D341Med (cell line): ENCODE results near the gene PRICKLE1.
"Not testable (repeated sequence)": the region's sequence is repeated elsewhere in the genome, so short reads cannot be mapped to it uniquely, and the experiment has no call there.

Source experiments
- DNase-seq: peaks from one replicate; pipeline ENCODE4 v3.0.0; 2012; ENCODE audit warnings: low spot score

PRICKLE1 gene

DNA sequence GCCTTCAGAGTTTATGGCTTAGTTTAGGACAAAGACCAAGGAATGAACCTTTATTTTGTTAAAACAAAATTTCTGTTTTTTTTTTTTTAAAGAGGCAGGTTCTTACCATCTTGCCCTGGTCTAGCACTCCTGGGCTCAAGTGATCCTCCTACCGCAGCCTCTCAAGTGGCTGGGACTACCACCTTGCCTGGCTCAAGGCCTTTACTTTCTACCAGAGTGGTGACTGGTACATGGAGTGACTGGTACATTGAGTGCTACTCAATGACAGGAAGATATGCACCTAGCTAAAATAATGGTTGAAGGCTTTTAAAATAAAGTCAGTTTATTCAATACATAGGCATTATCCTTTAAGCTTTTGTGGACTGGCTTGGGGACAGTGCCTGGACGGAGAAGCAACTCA lies 32.6 kb downstream of the PRICKLE1 start:
- no peak for DNase-seq

DNA sequence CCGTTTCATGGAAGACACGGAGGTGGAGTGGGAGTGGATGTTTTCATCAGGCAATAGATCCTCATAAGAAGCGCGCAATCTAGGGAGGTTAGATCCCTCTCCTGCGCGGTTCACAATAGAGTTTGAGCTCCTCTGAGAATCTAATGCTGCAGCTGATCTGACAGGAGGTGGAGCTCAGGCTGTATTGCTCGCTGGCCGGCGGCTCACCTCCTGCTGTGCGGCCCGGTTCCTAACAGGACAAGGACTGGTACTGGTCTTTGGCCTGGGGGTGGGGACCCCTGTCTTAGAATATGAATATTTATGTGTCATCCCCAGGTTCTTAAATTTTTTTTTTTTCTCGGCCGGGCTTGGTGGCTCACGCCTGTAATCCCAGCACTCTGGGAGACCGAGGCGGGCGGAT lies 36.7 kb downstream of the PRICKLE1 start:
- DNase-seq = no peak

- no peak for DNase-seq
Observed at GRCh38 chr12:42550800-42551199, 38.7 kb downstream of the PRICKLE1 start.

- no peak for DNase-seq
Observed at GRCh38 chr12:42546709-42547108, 42.8 kb downstream of the PRICKLE1 start.

DNA sequence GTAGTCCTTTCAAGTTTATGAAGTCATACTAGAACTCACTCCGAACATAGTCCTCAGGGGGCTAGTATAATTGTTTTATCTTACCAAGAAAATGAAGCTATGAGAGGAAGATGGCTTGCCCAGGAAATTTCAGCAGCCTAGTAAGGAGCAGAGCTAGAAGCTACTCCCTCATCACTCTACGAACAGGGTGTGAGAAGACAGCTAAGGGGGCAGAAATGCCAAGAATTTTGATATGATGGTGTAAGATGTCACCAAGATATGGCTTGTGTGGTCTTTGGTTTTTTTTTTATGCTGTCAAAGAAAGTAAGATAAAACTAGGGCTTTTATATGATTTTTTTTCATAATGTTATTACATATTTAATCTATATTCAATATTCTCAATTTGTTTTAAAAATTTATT lies 47.6 kb downstream of the PRICKLE1 start:
- DNase-seq = no peak

DNA sequence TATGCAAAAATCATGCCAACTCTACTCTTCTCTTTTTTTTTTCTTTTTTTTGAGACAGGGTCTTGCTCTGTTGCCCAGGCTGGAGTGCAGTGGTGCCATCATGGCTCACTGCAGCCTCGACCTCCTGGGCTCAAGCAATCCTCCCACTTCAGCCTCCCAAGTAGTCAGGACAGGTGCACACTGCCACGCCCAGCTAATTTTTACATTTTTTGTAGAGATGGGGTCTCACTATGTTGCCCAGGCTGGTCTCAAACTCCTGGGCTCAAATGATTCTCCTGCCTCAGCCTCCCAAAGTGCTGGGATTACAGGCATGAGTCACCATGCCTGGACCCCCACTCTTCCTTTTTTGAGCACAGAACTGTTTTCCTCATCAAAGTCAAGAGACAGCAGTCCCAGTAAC lies 48.2 kb downstream of the PRICKLE1 start:
- not testable (repeated sequence) for DNase-seq

DNA sequence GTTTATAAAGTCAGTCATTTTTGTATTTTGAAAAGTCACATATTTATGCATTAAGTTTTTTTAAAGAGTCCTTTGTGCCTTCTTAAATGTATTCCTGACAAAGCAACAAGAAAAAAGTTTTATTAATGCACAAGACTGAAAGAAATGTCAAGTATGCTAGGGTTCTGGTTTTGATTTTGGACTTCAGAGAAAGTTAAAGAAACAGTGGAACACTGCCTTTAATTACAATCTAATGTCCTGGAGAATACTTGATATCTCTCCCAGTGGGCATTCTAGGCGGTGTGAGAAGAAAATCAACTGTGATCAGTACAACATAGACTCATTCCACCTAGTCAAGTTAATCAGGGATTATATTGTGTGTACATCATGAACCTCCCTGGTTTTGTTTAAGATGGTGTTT lies 49.9 kb downstream of the PRICKLE1 start:
- no peak for DNase-seq

DNA sequence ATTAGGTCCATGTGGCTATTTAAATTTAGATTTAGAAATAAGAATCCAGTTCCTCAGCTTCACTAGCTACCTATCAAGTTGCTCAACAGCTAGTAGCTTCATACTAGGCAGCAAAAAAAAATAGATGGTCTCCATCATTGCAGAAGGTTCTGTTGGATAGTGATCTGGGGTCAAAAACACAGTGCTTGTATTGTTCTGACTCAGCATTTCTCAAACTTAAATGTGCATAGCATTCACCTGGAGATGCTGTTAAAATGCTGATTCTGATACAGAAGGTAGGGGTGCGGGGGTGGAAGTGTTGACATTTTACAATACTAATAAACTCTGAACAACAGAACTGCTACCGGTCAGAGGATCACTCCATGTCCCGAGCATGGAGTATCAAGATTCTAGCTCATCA lies 51.3 kb downstream of the PRICKLE1 start:
- no peak for DNase-seq

DNA sequence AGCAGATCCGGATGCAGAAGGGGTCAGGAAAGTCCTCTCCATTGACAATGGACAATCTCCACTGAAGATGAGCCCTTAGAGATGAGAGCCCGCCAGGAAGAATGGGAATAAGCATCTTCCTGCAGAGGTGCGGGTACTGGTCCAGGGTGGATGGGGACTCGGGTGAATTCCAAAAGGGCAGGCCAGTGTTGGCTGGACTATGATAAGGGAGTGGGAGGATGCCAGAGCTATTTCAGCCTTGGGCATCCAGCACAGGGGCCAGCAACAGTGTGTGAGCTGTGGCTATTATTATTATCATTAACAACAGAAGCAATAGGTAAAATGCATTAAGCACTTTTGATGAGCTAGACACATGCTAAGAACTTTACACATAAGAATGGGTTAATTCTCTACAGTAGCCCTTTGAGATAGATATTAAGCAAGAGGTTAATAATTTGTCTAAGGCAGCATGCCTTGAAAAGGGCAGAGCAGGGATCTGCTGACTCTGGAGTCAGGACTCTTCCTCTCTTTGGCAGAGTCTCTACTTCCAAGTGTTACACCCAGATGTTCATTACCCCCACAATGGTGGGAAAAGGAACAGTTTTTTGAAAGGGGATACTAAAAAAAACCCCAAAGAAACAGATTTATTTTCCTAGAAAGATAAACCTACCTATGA lies 55.2 kb downstream of the PRICKLE1 start:
- no peak for DNase-seq

- no peak for DNase-seq
Observed at GRCh38 chr12:42530284-42530683, 59.3 kb downstream of the PRICKLE1 start.

- no peak for DNase-seq
Observed at GRCh38 chr12:42525444-42525843, 64.1 kb downstream of the PRICKLE1 start.

- no peak for DNase-seq
Observed at GRCh38 chr12:42524716-42525115, 64.8 kb downstream of the PRICKLE1 start.

GRCh38 chr12:42516573-42516972 lies 73.0 kb downstream of the PRICKLE1 start:
- DNase-seq = no peak

GRCh38 chr12:42511656-42512055 lies 77.9 kb downstream of the PRICKLE1 start:
- no peak for DNase-seq

GRCh38 chr12:42510823-42511222 lies 78.7 kb downstream of the PRICKLE1 start:
- no peak for DNase-seq

DNA sequence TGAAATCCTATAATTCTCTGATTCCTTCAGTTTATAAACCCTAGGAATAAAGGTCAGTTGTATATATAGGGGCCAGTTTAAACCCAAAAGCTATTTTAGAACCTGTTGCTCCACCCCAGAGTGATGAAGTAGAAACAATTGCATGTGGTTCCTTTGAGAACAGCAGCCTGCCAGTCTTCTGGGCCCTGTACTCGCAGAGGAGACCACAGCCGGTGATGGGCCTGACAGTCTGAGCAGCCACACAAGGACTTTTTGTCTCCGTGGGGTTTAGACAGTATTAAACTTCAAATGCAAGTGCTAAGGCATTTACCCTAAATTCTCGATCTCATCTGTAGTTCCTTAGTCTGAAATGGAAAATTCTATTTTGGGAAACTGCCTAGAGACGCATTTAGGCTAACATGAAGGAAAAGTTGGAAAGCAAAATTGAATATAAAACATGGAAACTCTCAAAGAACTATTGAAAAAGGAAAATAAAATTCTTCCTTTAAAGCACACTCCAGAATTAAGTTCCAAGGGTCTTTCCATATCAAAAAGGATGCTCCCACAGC lies 80.6 kb downstream of the PRICKLE1 start:
- no peak for DNase-seq

GRCh38 chr12:42507565-42507964 lies 82.0 kb downstream of the PRICKLE1 start:
- DNase-seq = no peak

GRCh38 chr12:42507081-42507480 lies 82.5 kb downstream of the PRICKLE1 start:
- no peak for DNase-seq

DNA sequence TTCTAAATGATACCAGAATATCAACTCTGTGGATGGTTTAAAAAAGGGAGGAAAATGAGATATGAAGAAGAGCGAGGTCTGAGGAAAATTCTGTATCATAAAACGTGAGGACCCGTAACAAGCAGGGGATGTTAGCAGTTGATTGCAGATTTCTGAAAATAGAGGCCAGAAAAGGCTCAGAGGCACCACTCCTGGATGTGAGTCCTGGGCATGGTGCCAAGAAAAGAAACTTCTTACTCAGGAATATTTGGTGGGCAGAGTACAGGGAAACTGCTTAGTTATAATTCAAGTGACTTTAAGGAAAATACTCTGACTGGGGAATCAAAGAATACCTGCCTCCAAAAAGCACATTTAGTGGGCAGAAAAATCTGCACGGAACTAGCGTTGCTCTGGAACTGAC lies 85.5 kb downstream of the PRICKLE1 start:
- DNase-seq = no peak

DNA sequence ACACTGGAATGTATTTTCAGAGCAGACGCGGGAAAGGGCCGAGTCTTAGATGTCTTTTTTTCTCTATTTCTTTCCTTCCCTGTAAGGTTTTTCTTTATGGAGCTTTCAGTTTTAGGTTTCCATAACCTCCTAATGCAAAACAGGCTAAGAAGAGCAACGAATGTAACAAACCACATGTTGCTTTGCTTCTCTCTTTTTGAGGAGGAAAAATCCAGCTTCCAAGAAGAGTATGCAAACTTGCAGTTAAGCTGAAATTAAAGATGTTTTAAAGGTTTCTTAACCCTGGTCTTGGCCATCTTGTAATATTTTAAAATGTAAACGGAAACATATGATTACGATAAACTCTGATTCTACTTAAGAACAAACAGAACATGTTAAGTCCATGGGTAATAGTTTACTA lies 86.9 kb downstream of the PRICKLE1 start:
- no peak for DNase-seq

- DNase-seq = no peak
Observed at GRCh38 chr12:42498549-42499247, 90.8 kb downstream of the PRICKLE1 start.

GRCh38 chr12:42496886-42497285 lies 92.7 kb downstream of the PRICKLE1 start:
- DNase-seq = no peak

DNA sequence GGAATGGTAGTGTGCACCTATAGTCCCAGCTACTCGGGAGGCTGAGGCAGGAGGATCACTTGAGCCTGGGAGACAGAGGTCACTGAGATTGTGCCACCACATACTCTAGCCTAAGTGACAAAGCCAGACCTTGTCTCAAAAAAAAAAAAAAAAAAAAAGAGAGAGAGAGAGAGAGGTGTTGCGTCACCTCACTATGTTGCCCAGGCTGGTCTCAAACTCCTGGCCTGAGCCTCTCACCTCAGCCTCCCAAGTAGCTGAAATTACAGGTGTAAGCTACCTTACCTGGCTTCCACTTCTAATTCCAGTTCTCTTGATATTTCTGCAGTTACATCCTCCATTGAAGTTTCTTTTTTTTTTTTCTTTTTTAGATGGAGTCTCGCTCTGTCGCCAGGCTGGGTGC lies 94.3 kb downstream of the PRICKLE1 start:
- no peak for DNase-seq

DNA sequence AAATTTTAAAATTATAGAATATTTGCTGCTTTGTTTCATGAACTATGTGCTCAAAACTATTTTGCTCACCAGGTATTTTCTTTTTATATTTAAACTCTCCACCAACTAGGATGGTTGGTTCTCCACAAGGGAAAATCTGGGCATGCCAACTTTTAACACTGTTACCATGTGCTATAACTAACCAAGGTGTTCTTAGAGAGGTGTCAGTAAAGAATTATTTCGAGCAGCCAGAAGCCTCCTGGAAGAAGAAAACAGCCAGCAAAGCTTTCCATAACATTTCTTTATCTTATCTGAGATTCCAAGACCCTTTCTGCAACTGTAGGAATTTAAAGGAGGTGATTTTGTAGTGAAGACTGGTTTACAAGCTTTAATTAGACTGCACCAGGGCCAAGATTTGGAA lies 97.3 kb downstream of the PRICKLE1 start:
- no peak for DNase-seq
